Measurements from ENCODE around the gene ZNF575. TPM values are rescaled to one million over a fixed set of nuclear protein-coding genes. Genes with fewer than 3 reads are reported as not detected.
"Not testable (repeated sequence)": the region's sequence is repeated elsewhere in the genome, so short reads cannot be mapped to it uniquely, and the experiment has no call there.

ZNF575 gene
- total RNA-seq, 1 donor from 2014 or later: 0.20 TPM

DNA sequence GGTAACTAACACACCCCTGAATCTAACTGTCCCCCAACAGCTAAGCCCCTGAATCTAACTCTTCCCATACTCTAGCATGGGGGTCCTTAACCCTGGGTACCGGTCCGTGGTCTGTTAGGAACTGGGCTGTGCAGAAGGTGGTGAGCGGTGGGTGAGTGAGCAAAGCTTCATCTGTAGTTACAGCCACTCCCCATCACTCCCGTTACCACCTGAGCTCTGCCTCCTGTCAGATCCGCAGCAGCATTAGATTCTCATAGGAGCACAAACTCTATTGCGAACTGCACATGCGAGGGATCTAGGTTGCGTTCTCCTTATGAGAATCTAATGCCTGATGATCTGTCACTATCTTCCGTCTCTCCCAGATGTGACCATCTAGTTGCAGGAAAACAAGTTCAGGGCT, 22.3 kb upstream of the ZNF575 start:
- DNase-seq (ENCODE audit: low read depth in 2 of 2): no peak

DNA sequence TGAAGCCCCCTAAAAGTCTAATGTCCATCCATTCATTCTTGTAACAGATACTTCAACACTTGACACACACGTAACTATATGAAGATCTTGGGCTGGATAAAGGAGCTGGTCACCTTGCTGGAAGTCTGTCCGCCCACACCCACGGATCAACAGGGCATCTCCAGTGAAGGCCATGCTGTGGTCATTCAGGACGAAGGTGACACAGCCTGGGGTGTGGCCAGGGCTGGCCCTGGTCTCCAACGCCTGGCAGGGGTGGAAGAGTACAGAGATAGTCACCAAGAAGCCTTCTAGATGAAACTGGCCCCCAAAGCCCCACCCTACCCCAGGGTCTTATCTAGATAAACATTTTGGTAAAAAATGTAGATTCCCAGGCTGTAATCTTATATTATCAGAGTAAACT, 21.7 kb upstream of the ZNF575 start:
- no peak for DNase-seq (ENCODE audit: low read depth in 2 of 2)

DNA sequence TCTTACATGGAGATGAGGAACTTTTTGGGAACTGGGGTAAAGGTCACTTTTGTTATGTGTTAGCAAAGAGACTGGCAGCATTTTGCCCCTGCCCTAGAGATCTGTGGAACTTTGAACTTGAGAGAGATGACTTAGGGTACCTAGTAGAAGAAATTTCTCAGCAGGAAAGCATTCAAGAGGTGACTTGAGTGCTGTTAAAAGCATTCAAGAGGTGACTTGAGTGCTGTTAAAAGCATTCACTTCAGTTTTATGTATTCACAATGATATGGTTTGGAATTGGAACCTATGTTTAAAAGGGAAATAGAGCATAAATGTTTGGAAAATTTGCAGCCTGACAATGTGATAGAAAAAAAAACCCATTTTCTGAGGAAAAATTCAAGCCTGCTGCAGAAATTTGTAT, 20.6 kb upstream of the ZNF575 start:
- DNase-seq (ENCODE audit: low read depth in 2 of 2): not testable (repeated sequence)

GRCh38 chr19:43518051-43518450, 14.9 kb upstream of the ZNF575 start:
- DNase-seq (ENCODE audit: low read depth in 2 of 2): no peak

GRCh38 chr19:43519436-43520088, 13.4 kb upstream of the ZNF575 start:
- DNase-seq (ENCODE audit: low read depth in 2 of 2): peak; percentile 86 to 92

DNA sequence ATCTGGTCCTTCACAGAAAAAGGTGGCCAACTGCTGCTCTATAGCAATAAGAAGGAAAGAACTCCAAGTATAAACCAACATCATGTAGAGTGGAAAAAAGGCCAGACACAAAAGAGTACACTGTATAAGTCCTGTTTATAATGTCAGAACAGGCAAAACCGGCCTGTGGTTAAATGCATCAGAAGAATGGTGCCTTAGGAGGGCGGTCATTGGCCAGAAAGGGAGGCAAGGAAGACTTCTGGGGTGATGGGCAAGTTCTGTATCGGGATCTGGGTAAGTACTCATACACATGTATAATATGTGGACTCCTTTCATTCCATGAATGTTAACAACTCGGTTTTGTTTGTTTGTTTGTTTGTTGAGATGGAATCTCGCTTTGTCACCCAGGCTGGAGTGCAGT, 10.1 kb upstream of the ZNF575 start:
- no peak for DNase-seq (ENCODE audit: low read depth in 2 of 2)

DNA sequence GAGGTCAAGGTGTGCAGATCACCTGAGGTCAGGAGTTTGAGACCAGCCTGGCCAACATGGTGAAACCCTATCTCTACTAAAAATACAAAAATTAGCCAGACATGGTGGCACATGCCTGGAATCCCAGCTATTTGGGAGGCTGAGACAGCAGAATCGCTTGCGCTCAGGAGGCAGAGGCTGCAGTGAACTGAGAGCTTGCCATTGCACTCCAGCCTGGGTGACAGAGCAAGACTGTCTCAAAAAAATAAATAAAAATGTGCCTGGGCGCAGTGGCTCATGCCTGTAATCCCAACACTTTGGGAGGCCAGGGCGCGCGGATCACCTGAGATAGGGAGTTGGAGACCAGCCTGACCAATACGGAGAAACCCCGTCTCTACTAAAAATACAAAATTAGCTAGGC, 9.3 kb upstream of the ZNF575 start:
- not testable (repeated sequence) for DNase-seq (ENCODE audit: low read depth in 2 of 2)

DNA sequence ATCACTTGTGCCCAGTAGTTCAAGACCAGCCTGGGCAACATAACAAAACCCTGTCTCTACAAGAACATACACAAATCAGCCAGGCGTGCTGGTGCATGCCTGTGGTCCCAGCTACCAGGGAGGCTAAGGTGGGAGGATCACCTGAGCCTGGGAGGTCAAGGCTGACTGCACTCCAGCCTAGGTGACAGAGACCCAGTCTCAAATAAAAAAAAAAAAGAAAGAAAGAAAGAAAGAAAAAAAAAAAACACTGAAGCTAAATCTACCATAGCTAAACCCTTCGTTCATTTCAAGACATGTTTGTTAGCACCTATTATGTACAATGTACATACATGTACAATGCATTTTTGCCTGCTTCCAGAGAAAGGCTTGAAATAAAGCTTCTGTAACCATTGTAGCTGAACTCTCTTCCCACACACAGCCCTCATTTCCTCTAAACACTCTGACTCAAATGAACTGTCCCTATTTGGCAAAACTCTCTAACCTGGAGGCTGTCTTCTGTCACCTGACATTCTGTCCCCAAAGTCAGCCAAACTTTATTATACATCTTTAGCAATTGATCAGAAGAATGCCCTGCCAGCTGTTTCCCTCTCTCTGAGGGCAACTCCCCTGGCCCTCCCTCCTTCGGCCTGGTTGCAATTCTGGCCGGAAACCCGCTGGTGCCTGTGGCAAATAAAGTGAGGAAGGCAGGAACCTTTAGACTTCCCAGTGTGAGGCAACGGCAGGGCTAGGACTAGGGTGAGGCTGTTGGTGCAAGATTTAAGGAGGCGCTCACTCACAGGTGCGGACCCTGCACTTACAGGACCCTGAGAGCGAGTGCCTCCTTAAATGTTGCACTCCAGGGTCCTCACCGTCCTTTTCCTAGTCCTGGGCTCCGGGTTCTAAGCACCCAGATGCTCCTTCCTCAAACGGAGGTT, 7.8 kb upstream of the ZNF575 start:
- peak; percentile 38 to 45 for DNase-seq (ENCODE audit: low read depth in 2 of 2)

DNA sequence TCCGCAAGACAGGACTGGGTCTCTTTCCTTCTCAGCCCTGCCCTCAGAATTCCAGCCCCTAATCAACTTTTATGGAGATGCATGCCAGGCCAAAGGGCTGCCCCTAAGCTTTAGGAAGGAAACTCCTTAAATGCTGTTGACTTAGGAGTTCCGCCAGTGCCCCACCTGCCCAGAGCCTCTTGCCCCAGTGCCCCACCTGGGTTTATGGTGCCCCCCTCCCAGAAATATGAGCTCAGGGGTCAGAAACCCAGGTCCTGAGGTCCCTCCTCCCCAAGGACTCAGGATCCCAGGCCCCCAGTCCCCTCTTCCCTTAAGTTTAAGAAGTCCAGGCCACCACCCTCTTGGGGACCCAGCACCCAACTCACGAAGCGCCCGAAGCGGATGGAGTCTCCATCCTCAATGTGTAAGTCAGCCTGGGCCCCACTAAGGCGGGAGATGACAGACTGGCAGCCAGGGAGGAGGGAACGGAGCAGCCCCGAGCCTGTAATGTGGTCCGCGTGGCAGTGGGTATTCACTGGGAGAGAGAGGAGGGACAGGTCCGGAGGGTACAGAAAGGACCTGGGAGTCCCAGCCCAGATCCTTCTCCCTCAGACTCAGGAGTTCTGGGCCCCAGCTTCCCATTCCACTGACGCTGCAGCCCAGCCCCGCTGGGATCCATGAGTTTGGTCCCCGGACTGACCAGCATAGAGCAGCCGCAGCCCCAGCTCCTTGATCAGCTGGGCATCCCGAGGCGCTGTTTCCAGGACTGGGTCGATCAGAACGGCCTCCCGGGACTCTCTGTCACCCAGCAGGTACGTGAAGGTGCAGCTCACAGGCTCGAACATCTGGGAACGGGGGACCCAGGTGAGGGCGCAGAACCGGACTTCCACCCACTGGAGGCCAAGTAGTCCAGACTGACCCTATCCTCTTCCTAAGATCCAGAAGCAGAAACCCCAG, 6.9 kb upstream of the ZNF575 start:
- peak in 1 of 2 donors; percentile 20 for DNase-seq (ENCODE audit: low read depth in 2 of 2)

- DNase-seq (ENCODE audit: low read depth in 2 of 2): peak; percentile 57 to 61
These were observed 5.8 kb upstream of the ZNF575 start, which contains the start of gene ETHE1 for GRCh38 chr19:43526884-43527859. ETHE1 (minus strand) TSS chr19:43527201; CDS start chr19:43527177, 24 bp downstream.

DNA sequence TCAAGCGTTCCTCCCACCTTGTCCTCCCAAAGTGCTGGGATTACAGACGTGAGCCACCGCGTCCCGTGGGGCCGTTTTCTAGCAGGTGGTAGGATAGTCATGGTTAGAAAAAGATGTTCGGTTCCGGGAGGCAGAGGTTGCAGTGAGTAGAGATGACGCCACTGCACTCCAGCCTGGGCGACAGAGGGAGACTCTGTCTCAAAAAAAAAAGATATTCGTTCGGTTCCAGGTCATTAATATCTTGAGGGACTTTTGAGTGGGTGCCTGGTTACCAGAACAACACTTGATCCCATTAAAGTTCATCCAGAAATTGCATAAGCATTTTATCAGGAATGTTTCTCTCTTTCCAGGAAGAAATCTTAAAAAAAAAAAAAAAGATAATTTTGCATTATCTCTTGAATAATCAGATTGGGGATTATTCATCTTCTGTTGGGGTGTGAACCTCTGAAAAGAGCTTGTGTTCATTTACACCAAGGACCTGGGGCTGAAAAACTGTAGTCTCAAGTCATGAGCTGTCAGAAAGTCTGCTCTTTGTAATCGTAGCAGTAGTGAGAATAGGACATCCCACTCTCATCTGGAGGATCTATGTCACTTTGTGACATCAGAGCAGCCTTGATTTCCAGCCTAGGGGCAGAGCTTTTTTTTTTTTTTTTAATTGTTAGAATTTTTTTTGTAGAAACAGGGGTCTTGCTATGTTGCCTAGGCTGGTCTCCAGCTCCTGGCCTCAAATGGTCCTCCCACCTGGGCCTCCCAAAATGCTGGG, 4.9 kb upstream of the ZNF575 start:
- no peak for DNase-seq (ENCODE audit: low read depth in 2 of 2)

DNA sequence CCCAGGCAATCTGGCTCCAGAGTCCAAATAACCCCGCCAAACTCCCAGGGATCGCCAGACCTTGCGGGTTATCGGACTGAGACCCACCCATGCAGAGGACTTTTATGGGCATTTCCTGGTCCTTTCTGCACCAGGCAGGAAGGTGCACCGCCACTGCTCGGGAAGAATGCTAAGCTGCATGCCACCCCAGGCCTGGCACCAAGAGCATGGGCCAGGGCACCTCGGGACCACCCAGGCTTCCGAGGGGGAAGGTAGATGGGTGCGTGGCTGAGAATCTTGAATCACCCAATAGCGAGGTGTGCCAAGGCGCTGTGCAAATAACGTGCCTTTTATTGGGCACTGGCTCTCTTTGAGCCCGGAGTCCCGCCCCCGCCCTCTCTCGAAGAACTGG, 422 bp upstream of the ZNF575 start:
- no peak for DNase-seq (ENCODE audit: low read depth in 2 of 2)

DNA sequence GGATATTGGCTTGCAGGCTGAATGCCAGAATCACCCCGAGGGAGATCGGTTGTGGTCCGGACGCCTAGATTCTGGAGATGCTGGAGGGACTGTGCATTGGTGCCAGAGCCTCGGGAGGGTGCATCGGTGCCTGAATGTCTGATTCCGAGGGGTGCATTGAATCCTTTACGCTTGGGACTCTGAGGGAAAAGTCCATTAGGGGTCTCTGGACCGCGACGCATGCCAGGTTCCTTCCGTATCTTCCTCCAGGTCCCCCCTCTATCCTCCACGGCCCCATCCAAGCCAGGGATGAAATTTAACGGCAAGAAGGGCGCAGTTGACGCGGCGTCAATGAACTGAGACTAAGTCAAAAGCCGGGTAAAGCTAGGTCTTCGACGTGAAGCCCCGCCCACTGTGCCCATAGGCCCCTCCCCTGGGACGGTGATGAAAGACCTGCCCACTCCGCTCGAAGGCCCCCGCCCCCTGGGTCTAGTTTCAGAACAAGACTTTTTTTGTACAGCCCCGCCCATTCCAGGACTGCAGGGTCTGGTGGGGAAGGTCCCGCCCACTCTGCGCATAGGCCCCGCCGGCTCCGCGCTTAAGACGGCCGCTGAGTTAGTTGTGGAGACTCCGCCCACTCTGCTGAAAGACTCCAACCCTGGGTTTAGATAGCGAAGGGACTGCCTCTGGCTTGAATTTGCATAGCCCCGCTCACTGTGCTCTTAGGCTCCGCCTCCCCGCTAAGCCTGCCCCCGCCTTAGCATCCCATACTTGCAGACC, 737 bp downstream of the ZNF575 start:
- peak; percentile 99 to 100 for DNase-seq (ENCODE audit: low read depth in 2 of 2)

- DNase-seq (ENCODE audit: low read depth in 2 of 2): no peak
These were observed 1.4 kb downstream of the ZNF575 start for GRCh38 chr19:43534305-43534815.

DNA sequence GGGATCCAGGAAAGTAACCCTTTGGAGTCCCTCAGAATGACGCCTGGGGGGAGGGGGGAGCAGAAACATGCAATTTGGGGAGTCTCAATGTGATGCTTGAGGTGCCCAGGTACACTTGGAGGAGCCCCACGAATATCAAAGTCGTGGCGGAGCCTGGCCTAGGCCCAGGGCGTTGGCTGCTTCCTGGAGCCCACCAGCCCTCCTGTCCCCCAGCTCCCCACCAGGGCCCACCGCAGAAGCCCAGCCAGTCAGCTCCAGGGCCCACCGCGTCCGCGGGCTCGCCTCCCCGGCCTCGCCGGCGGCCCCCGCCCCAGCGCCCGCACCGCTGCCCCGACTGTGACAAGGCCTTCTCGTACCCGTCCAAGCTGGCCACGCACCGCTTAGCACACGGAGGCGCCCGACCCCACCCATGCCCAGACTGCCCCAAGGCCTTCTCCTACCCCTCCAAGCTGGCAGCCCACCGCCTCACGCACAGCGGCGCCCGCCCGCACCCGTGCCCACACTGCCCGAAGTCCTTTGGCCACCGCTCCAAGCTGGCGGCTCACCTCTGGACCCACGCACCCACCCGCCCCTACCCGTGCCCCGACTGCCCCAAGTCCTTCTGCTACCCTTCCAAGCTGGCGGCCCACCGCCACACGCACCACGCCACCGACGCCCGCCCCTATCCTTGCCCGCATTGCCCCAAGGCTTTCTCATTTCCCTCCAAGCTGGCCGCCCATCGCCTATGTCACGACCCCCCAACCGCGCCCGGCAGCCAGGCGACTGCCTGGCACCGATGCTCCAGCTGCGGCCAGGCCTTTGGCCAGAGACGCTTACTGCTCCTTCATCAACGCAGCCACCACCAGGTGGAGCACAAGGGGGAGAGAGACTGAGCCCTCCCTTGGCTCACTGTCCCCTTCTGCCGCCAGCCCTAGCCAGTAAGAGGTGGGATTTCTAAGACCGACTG, 2.1 kb downstream of the ZNF575 start:
- peak; percentile 77 to 79 for DNase-seq (ENCODE audit: low read depth in 2 of 2)

DNA sequence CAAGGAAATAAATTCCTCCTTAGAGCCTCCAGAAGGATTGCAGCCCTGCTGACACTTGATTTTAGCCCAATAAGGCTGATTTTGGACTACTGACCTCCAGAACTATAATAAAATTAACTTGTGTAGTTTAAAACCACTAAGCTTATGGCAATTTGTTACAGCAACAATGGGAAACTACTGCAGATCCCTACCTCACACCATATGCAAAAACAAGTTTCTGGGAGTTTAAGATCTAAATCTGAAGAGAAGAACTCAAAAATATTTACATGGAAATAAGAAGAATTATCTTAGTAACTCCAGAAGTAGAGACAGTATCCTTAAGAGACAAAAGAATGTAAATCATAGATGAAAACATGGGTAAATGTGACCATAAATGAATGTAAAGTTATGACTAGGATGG, 5.9 kb downstream of the ZNF575 start:
- DNase-seq (ENCODE audit: low read depth in 2 of 2): no peak

- DNase-seq (ENCODE audit: low read depth in 2 of 2): no peak
These were observed 7.4 kb downstream of the ZNF575 start for GRCh38 chr19:43540381-43540780.

Measured in lung microvascular endothelial cell (primary cell).